Mucosa of rectum (tissue), 2 donors: ENCODE data around the gene CSNK2A2.

Source experiments
- H3K27ac ChIP-seq, 2 donors: one replicate each; pipeline ENCODE4 v1.7.0; 2013; ENCODE audit warnings: inconsistent platforms in 2 of 2, low read depth in 2 of 2, low read length in 2 of 2
- H3K27me3 ChIP-seq, 2 donors: one replicate each; pipeline ENCODE4 v1.7.0; 2013; ENCODE audit warnings: low read length in 2 of 2; ENCODE audit not compliant: control insufficient read depth in 2 of 2, insufficient read depth in 2 of 2
- H3K36me3 ChIP-seq, 2 donors: one replicate each; pipeline ENCODE4 v1.7.0; 2013; ENCODE audit warnings: low read length in 2 of 2; ENCODE audit not compliant: control insufficient read depth in 2 of 2, insufficient read depth in 2 of 2
- H3K4me1 ChIP-seq, 2 donors: one replicate each; pipeline ENCODE4 v1.7.0; 2013; ENCODE audit warnings: low read length in 2 of 2, mild to moderate bottlenecking in 1 of 2; ENCODE audit not compliant: control insufficient read depth in 2 of 2, insufficient read depth in 2 of 2
- H3K4me3 ChIP-seq, 2 donors: one replicate each; pipeline ENCODE4 v1.7.0; 2013; ENCODE audit warnings: low read length in 2 of 2
- H3K9ac ChIP-seq, 2 donors: one replicate each; pipeline ENCODE4 v1.7.0; 2013; ENCODE audit warnings: low read length in 2 of 2, low read depth in 1 of 2, mild to moderate bottlenecking in 1 of 2
- H3K9me3 ChIP-seq, 2 donors: one replicate each; pipeline ENCODE4 v1.7.0; 2013; ENCODE audit warnings: low read length in 2 of 2; ENCODE audit not compliant: control insufficient read depth in 2 of 2
- donor health status: healthy.
- donor health status: Normal muscosa, but diverticular disease.

CSNK2A2 gene

DNA sequence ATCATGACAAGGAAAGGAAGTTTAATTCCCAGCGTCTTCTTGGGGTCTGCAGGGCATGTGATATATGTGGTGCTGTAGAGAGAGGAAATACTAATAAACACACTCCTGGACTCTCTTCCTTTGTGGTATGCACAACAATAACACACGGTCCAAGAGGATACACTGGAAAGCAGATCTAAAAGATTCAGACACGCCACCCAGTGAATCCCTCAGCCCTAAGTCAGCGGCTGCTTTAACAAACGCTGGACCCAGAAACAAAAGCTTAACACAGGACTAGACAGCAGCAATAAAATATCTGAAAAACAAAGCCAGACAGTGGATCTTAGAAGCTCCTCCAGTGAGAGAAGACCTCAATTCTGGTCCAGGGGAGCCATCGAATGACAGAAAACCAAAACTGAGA is 81.8 kb downstream of the CSNK2A2 start:
- H3K27me3 ChIP-seq: no peaks in the 10 kb centered on the region
- peaks cover 28 to 35% of the 10 kb centered on the region in 2 donors for H3K36me3 ChIP-seq
- no peak overlapping the region for H3K4me3 ChIP-seq
- no peak overlapping the region for H3K27ac ChIP-seq
- no peak overlapping the region for H3K9ac ChIP-seq
- peaks cover 8 to 9% of the 10 kb centered on the region in 2 donors for H3K4me1 ChIP-seq
- H3K9me3 ChIP-seq: no peaks in the 10 kb centered on the region

GRCh38 chr16:58114827-58115825 is 82.8 kb downstream of the CSNK2A2 start:
- H3K9me3 ChIP-seq: no peaks in the 10 kb centered on the region
- peaks cover 28 to 35% of the 10 kb centered on the region in 2 donors for H3K36me3 ChIP-seq
- H3K9ac ChIP-seq: no peak overlapping the region
- H3K4me1 ChIP-seq: peaks cover 2 to 3% of the 10 kb centered on the region in 2 donors
- H3K27me3 ChIP-seq: no peaks in the 10 kb centered on the region
- no peak overlapping the region for H3K27ac ChIP-seq
- no peak overlapping the region for H3K4me3 ChIP-seq

GRCh38 chr16:58111302-58111627 is 86.6 kb downstream of the CSNK2A2 start:
- Histone ChIP-seq H3K27ac (no peak overlapping the region), H3K4me3 (no peak overlapping the region), H3K9ac (no peak overlapping the region), H3K9me3 (no peaks in the 10 kb centered on the region), H3K4me1 (peaks cover 0 to 3% of the 10 kb centered on the region in 2 donors), H3K27me3 (no peaks in the 10 kb centered on the region), H3K36me3 (peaks cover 24 to 29% of the 10 kb centered on the region in 2 donors)

GRCh38 chr16:58110571-58111301 is 87.2 kb downstream of the CSNK2A2 start:
- peaks cover 0 to 3% of the 10 kb centered on the region in 2 donors for H3K4me1 ChIP-seq
- H3K9me3 ChIP-seq: no peaks in the 10 kb centered on the region
- no peak overlapping the region for H3K9ac ChIP-seq
- peaks cover 19 to 24% of the 10 kb centered on the region in 2 donors for H3K36me3 ChIP-seq
- H3K27me3 ChIP-seq: no peaks in the 10 kb centered on the region
- H3K27ac ChIP-seq: no peak overlapping the region
- no peak overlapping the region for H3K4me3 ChIP-seq

GRCh38 chr16:58109881-58110280 is 88.0 kb downstream of the CSNK2A2 start:
- Histone ChIP-seq H3K4me3 (no peak overlapping the region), H3K9ac (no peak overlapping the region), H3K4me1 (no peaks in the 10 kb centered on the region), H3K36me3 (peaks cover 12 to 16% of the 10 kb centered on the region in 2 donors), H3K27ac (no peak overlapping the region), H3K9me3 (no peaks in the 10 kb centered on the region), H3K27me3 (no peaks in the 10 kb centered on the region)

- Histone ChIP-seq H3K4me1 (no peaks in the 10 kb centered on the region), H3K27me3 (no peaks in the 10 kb centered on the region), H3K27ac (no peak overlapping the region), H3K4me3 (no peak overlapping the region), H3K9ac (no peak overlapping the region), H3K9me3 (no peaks in the 10 kb centered on the region), H3K36me3 (peaks cover 6 to 11% of the 10 kb centered on the region in 2 donors)
These were observed 88.6 kb downstream of the CSNK2A2 start for GRCh38 chr16:58109330-58109729.
